OCI-LY1 (cell line): Measurements from ENCODE around the gene CCDC27.

Experiments used
- H2AFZ ChIP-seq: fragments of 200-600 bp; sonication (generic), shearing (Covaris generic); 2 replicates; pipeline ENCODE4 v1.6.0; 2014; ENCODE audit warnings: antibody characterized with exemption, mild to moderate bottlenecking, low read length
- H3F3A ChIP-seq: fragments of 200-600 bp; sonication (generic), shearing (Covaris generic); 2 replicates; pipeline ENCODE4 v1.6.0; 2014; ENCODE audit warnings: mild to moderate bottlenecking, antibody characterized with exemption, low read length, moderate library complexity; ENCODE audit not compliant: insufficient read depth
- H3K27ac ChIP-seq: fragments of 200-600 bp; sonication (generic); 2 replicates; pipeline ENCODE4 v1.5.1; 2014; ENCODE audit warnings: low read length, mixed run types, mild to moderate bottlenecking, low read depth; ENCODE audit not compliant: poor library complexity, severe bottlenecking
- H3K27me3 ChIP-seq: fragments of 200-600 bp; sonication (generic); 2 replicates; pipeline ENCODE4 v1.6.0; 2014; ENCODE audit warnings: antibody characterized with exemption, mild to moderate bottlenecking, low read length, moderate library complexity; ENCODE audit not compliant: insufficient read depth
- H3K36me3 ChIP-seq: fragments of 200-600 bp; sonication (generic); 2 replicates; pipeline ENCODE4 v1.6.1; 2014; ENCODE audit warnings: mild to moderate bottlenecking, antibody characterized with exemption, low read length, moderate library complexity, mixed read lengths; ENCODE audit not compliant: insufficient read depth
- H3K4me1 ChIP-seq: fragments of 200-600 bp; sonication (generic); 2 replicates; pipeline ENCODE4 v1.5.1; 2014; ENCODE audit warnings: mild to moderate bottlenecking, low read length, moderate library complexity; ENCODE audit not compliant: insufficient read depth, severe bottlenecking
- H3K4me2 ChIP-seq: fragments of 200-600 bp; sonication (generic), shearing (Covaris generic); 2 replicates; pipeline ENCODE4 v1.6.1; 2014; ENCODE audit warnings: low read length
- H3K4me3 ChIP-seq: fragments of 200-600 bp; sonication (generic); 2 replicates; pipeline ENCODE4 v1.5.1; 2014; ENCODE audit warnings: low read length, low read depth, mild to moderate bottlenecking, mixed read lengths; ENCODE audit not compliant: poor library complexity, severe bottlenecking
- H3K79me2 ChIP-seq: fragments of 200-600 bp; shearing (Covaris generic); 2 replicates; pipeline ENCODE4 v1.6.1; 2016; ENCODE audit warnings: mixed run types, low read length, mixed read lengths; ENCODE audit not compliant: insufficient read depth
- H3K9ac ChIP-seq: fragments of 200-600 bp; sonication (generic), shearing (Covaris generic); 2 replicates; pipeline ENCODE4 v1.6.1; 2014; ENCODE audit warnings: mild to moderate bottlenecking, low read length, mixed read lengths
- H3K9me2 ChIP-seq: fragments of 200-600 bp; sonication (generic), shearing (Covaris generic); 2 replicates; pipeline ENCODE4 v1.6.1; 2014; ENCODE audit warnings: low read depth, mild to moderate bottlenecking, low read length, mixed read lengths
- H3K9me3 ChIP-seq: fragments of 200-600 bp; shearing (Covaris generic); 2 replicates; pipeline ENCODE4 v1.6.1; 2014; ENCODE audit warnings: low read length, mixed read lengths
- H4K20me1 ChIP-seq: fragments of 200-600 bp; sonication (generic), shearing (Covaris generic); 2 replicates; pipeline ENCODE4 v1.6.0; 2016; ENCODE audit warnings: mild to moderate bottlenecking, low read length; ENCODE audit not compliant: insufficient read depth
- EZH2 ChIP-seq: fragments of 200-600 bp; sonication (generic), shearing (Covaris generic); IDR thresholded peaks from 2 replicates; pipeline ENCODE4 v1.8.0; 2017; ENCODE audit warnings: borderline replicate concordance, mixed run types, mild to moderate bottlenecking, antibody characterized with exemption, low read length, moderate library complexity, mixed read lengths
- TF ChIP-seq, protein P1 (sequence below): fragments of 200-600 bp; sonication (generic), shearing (Covaris generic); IDR thresholded peaks from 2 replicates; pipeline ENCODE4 v1.5.1; 2017; ENCODE audit warnings: mild to moderate bottlenecking, antibody characterized with exemption, low read length, moderate library complexity, mixed read lengths

Gene CCDC27

DNA sequence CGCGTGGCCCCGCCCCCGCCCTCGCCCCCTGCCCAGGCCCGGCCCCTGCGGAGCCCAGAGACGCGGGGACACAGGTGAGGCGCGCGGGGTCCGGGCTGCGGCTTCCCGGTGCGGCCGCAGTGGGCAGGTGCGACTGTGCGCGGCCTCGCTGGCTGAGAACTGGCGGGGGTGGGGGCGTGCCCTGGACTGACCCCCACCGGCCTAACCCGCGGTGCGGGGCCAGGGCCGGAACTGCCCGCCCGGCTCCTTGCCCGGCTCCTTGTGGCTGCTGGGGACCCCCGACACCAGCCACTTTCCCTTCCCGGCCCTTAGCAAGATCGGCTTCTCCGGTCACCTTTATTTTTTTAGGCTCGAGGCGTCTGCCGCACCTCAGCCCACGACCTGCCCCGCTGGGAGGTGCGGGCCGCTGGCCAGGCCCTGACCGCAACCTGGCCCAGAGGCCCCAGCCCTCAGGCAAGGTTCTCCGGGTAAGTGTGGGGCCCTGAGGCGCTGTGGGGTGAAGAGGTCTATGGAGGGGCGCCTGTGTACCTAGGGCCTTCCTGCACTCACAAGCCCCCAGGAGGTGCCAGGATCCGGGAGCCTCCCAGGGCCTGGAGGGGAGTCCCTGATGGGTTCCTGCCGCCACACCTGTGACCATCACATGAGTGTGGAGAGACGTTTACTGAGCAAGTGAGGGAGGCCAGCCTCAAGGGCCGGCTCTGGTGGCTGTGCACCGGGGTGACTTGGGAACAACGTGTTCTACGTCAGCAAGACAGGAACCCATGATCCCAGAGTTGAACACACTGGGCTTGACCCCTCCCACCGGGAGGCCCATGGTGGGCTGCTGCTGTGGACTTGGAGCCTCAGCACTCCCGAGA lies 20.7 kb downstream of the CCDC27 start, which contains the start of gene SMIM1:
Gene SMIM1 (plus strand): TSS at position 35 of the 857 bp plus-strand sequence. CDS start 2,625 bp downstream, outside the sequence.
- Histone ChIP-seq H3F3A (no peaks in the 10 kb centered on the region), H3K4me2 (peak within 1 kb of the TSS; percentile 74), H3K36me3 (no peaks in the 10 kb centered on the region), H4K20me1 (no peaks in the 10 kb centered on the region), H3K4me3 (peak within 1 kb of the TSS; percentile 64), H3K9me2 (no peaks in the 10 kb centered on the region), H3K4me1 (peaks cover 23% of the 10 kb centered on the region), H2AFZ (no peak within 1 kb of the TSS), H3K9me3 (no peaks in the 10 kb centered on the region), H3K27me3 (no peaks in the 10 kb centered on the region; the same call in 1 of the 2 replicates), H3K27ac (no peak within 1 kb of the TSS), H3K79me2 (no peaks in the 10 kb centered on the region), H3K9ac (peak within 1 kb of the TSS; percentile 46)
- TF ChIP-seq EZH2, result no peak
- TF ChIP-seq, protein P1, sequence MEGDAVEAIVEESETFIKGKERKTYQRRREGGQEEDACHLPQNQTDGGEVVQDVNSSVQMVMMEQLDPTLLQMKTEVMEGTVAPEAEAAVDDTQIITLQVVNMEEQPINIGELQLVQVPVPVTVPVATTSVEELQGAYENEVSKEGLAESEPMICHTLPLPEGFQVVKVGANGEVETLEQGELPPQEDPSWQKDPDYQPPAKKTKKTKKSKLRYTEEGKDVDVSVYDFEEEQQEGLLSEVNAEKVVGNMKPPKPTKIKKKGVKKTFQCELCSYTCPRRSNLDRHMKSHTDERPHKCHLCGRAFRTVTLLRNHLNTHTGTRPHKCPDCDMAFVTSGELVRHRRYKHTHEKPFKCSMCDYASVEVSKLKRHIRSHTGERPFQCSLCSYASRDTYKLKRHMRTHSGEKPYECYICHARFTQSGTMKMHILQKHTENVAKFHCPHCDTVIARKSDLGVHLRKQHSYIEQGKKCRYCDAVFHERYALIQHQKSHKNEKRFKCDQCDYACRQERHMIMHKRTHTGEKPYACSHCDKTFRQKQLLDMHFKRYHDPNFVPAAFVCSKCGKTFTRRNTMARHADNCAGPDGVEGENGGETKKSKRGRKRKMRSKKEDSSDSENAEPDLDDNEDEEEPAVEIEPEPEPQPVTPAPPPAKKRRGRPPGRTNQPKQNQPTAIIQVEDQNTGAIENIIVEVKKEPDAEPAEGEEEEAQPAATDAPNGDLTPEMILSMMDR, result no peak

DNA sequence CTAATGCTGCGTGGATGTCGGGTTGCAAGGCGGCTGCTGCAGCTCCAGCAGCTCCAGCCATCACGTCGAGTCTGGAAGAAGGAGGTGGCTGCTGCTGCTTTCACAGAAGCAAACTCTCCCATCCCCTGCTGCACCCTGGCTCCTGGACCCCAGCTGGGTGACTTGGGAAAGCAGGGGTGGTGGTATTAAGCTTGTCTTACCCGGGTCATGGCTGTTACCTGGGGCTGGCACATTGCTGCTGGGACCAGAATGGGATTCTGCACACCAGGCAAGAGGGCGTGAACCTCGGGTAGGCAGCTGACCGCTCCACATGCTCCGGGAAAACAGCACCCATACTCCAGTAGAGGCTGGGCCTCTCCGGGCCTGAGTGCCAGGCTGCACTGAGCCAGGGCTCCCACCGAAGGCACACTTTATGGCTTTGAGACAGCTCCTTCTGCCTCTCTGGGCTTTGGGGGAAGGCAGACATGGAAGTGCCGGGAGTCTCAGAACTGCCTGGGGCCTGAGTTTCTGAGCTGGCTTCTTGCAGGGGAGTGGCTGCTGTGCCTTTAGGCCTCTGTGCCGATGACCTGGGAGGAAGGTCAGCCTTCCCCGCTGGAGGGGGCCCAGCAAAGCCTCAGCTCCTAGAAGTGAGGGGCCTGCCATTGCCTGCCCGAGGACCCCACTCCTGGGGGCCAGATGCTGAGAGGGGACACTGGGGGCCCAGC lies 21.5 kb downstream of the CCDC27 start:
- no peaks in the 10 kb centered on the region for H3K9me3 ChIP-seq
- no peaks in the 10 kb centered on the region for H3F3A ChIP-seq
- no peaks in the 10 kb centered on the region; the same call in 1 of the 2 replicates for H3K27me3 ChIP-seq
- no peak overlapping the region for H3K4me3 ChIP-seq
- no peak overlapping the region for H2AFZ ChIP-seq
- H3K36me3 ChIP-seq, result peaks cover 1% of the 10 kb centered on the region; the same call in 1 of the 2 replicates
- H3K9ac ChIP-seq, result no peak overlapping the region
- no peak overlapping the region for H3K27ac ChIP-seq
- no peak overlapping the region for H3K4me2 ChIP-seq
- no peak for TF ChIP-seq EZH2
- TF ChIP-seq, protein P1, result no peak
- H3K4me1 ChIP-seq, result peaks cover 23% of the 10 kb centered on the region
- no peaks in the 10 kb centered on the region for H3K9me2 ChIP-seq
- H3K79me2 ChIP-seq, result no peaks in the 10 kb centered on the region
- no peaks in the 10 kb centered on the region for H4K20me1 ChIP-seq

DNA sequence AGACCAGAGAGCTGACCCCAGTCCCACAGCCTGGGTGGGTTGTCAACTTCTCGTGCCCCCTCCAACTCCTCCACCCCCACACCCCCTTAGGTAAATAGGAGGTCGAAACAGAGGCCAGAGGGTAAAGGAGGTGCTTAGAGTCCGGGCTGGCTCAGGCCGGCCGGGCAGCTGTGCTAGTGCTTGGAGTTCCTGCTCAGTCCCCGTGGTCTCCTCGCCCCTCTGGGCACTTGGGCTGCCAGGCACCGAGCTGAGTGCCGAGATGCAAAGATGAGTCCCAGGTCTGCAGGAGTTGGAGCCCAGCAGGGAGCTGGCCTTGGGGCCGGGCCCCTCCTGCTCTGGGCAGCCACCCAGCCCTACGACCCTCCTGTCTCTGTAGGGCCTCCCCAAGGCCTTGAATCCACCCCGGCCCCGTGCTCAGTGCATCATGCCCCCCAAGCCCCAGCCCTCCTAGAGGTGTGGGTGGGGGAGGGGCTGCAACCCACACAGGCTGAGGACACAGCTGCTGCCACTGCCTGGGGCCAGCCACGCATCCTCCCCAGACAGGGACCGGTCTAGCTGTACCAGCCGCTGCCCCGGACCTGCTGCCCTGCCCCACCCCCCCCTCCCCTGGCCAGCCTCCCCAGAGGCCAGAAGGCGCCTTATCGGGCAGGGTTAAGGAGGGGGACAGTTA lies 22.2 kb downstream of the CCDC27 start:
- Histone ChIP-seq H3K9ac (no peak overlapping the region), H3K9me2 (no peaks in the 10 kb centered on the region), H3K27ac (no peak overlapping the region), H3K4me3 (no peak overlapping the region), H3K4me1 (peaks cover 23% of the 10 kb centered on the region), H3K79me2 (no peaks in the 10 kb centered on the region), H3K27me3 (no peaks in the 10 kb centered on the region; the same call in 1 of the 2 replicates), H4K20me1 (no peaks in the 10 kb centered on the region), H2AFZ (no peak overlapping the region), H3K4me2 (no peak overlapping the region), H3K36me3 (peaks cover 8% of the 10 kb centered on the region), H3K9me3 (no peaks in the 10 kb centered on the region), H3F3A (no peaks in the 10 kb centered on the region)
- TF ChIP-seq, protein P1, result no peak
- TF ChIP-seq EZH2, result no peak
